CD4-positive, alpha-beta T cell treated with Interleukin-21 for 1 hour (primary cell): Measurements from ENCODE around the gene ITSN1.

Experiments used
- DNase-seq: peaks from one replicate; pipeline ENCODE4 v3.0.0-alpha.2; 2020

ITSN1 gene

GRCh38 chr21:33817138-33817537 is 174.8 kb downstream of the ITSN1 start:
- no peak for DNase-seq

- no peak for DNase-seq
Observed at GRCh38 chr21:33817663-33818451, 175.6 kb downstream of the ITSN1 start.

DNA sequence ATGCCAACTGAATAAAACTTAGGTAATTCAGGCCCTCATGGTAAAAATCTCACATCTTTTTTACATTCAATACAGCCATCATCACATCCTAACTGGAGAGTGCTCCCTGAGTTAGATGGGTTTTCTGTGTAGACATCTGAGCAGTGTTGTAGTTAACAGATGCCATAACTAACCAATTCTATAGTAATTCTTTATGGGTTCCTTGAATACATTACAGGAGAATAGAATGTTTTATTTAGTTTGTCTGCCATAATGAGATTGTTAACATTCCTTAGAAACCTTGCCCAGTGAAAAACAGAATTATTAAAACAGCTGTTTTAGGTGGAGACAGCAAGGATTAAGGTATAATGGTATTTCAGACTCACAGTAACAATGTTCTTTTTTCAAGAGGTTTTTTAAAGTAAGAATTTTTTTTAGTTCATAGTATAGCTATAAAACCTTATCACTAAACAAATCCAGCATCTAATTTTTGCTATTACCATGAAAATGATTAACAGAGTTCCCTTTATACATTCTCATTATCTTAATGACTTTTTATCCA is 178.0 kb downstream of the ITSN1 start:
- no peak for DNase-seq

- no peak for DNase-seq
Observed at GRCh38 chr21:33820798-33821197, 178.5 kb downstream of the ITSN1 start.

GRCh38 chr21:33821503-33822322 is 179.4 kb downstream of the ITSN1 start:
- DNase-seq: no peak

- DNase-seq: no peak
Observed at GRCh38 chr21:33824156-33824941, 182.0 kb downstream of the ITSN1 start.

DNA sequence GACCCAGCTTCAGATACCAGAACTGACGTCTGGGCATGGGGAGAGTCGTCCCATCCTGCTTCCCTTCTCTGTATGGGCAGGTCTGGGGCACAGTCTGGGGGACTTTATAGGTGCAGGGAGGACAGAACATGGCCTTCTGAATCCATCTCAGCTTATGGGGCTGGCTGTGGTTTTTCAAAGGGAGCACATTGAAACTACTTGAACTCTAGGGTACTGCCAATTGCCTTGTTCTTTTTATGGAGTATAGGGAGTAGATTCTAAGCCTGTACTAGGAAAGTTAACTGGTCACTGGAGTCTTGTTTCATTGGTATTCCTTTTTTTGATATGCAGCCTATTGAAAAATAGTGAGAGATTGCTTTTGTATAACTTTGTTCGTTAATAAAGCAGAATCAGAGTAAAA is 183.1 kb downstream of the ITSN1 start:
- no peak for DNase-seq

- no peak for DNase-seq
Observed at GRCh38 chr21:33825915-33826314, 183.6 kb downstream of the ITSN1 start.

DNA sequence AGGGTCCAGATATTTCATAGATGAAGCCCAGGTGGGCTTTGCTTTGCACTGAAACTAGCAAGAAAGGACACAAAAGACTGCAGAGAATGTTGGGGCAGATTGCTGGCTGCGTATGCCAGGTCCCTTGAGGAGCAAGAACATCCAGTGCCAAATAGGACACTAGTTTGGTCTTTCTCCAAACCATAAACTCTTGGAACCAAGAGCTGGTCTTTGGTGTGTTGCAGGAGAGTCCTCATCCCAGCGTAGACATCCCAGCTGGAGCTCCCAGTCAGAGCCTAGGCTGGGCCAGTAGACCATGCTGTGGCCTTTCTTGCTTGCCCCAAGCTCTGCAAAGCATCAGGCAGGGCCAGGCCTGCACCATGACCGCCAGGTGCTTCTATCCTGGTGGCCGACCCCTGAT is 185.8 kb downstream of the ITSN1 start:
- DNase-seq: no peak

- DNase-seq: no peak
Observed at GRCh38 chr21:33828577-33828976, 186.3 kb downstream of the ITSN1 start.

GRCh38 chr21:33829844-33830243 is 187.5 kb downstream of the ITSN1 start:
- no peak for DNase-seq

DNA sequence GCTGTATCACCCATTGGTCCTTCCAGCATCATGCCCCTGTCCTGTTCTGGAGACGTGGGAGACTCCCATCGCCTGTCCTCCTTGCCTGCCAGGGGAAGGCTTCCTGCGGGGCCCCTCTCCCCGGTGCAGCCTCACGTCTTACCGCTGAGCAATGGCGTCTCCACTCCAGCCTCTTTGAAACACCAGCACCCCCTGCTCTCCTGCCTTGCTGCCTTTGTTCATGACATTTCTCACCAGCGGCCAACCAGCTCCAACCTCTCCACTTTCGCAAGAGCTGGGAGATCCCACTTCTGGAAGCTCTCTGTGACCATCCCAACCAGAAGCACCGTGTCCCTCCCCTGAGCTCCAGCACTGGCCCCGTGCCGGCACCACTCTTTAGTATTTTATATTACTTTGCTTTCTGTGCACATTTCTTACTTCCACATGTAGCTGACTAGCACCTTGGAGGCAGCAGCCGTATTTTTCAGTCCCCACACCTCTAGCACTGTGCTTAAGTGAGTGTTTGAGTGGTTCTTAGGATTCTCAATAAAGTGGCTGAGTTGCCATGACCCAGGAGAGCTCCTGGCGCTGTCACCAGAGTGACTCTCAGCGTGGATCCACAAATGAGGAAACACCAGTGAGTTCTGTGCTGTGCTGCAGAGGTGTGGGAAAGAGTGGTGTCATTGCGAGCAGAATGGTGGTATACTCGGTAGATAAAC is 189.8 kb downstream of the ITSN1 start:
- no peak for DNase-seq

- no peak for DNase-seq
Observed at GRCh38 chr21:33834801-33835500, 192.7 kb downstream of the ITSN1 start.

- no peak for DNase-seq
Observed at GRCh38 chr21:33835920-33836319, 193.6 kb downstream of the ITSN1 start.

GRCh38 chr21:33836408-33836807 is 194.1 kb downstream of the ITSN1 start:
- no peak for DNase-seq

- DNase-seq: no peak
Observed at GRCh38 chr21:33839167-33839716, 196.9 kb downstream of the ITSN1 start.

GRCh38 chr21:33839806-33840205 is 197.5 kb downstream of the ITSN1 start:
- DNase-seq: no peak

- DNase-seq: no peak
Observed at GRCh38 chr21:33840771-33841170, 198.5 kb downstream of the ITSN1 start.

DNA sequence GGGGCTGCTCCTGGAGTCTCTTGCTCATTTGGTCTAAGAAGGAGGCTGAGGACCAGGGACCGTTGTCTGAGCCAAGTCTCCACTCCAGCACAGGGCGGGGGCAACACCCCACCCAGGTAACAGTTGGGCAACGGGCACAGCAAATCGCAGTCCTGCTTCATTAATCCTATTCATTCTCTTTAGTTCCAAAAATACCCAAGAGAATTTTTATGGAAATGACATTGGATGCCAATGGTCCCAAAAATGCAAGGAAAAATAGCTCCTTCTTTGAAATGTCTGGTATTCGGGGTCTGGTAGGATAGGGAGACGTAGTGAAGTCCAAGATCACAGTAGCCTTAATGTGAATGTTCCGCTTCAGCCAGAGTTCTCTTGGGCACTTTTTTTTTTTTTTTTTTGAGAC is 199.3 kb downstream of the ITSN1 start:
- DNase-seq: no peak

DNA sequence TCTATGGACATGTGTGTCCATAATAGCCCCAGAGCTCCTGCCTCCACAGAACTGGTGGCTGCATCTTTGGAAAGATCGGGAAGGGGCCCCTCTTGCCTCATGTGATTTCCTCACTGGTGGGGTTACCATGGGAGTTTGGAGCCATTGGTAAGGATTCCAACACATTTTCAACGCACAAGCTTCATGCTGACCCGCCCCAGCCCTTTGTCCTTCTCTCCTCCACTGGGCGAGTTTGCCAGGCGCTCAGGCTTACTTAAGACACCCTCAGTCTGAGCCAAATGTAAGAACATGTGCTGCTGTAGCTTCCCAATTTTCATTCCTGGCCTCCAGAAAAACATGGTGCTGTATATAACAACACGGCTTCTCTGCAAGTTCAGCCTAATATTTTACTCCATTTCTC is 200.9 kb downstream of the ITSN1 start:
- no peak for DNase-seq

- DNase-seq: no peak
Observed at GRCh38 chr21:33844104-33844889, 202.0 kb downstream of the ITSN1 start.
